ENCODE measurements around the gene TIMP4. TPM values are rescaled to one million over a fixed set of nuclear protein-coding genes. Genes with fewer than 3 reads are reported as not detected.
A peak's percentile ranks its signal among the peaks of the same experiment; 100 is the strongest.

The TIMP4 gene
- total RNA-seq: 10 to 100 TPM; 17.0 to 19.2 TPM
- long read RNA-seq, donor 1, transcript TIMP4-201 (5 exons, 1,650 nt): major isoform, 8 of 12 reads
- long read RNA-seq, donor 1, partial matches to known transcripts: 0 of 12 reads
- long read RNA-seq, donor 1, other reads (novel, unspliced or antisense): 4 of 12 reads
- long read RNA-seq, donor 2, transcript TIMP4-201 (5 exons, 1,650 nt): major isoform, 66 of 73 reads
- long read RNA-seq, donor 2, partial matches to known transcripts: 2 of 73 reads
- long read RNA-seq, donor 2, other reads (novel, unspliced or antisense): 5 of 73 reads

DNA sequence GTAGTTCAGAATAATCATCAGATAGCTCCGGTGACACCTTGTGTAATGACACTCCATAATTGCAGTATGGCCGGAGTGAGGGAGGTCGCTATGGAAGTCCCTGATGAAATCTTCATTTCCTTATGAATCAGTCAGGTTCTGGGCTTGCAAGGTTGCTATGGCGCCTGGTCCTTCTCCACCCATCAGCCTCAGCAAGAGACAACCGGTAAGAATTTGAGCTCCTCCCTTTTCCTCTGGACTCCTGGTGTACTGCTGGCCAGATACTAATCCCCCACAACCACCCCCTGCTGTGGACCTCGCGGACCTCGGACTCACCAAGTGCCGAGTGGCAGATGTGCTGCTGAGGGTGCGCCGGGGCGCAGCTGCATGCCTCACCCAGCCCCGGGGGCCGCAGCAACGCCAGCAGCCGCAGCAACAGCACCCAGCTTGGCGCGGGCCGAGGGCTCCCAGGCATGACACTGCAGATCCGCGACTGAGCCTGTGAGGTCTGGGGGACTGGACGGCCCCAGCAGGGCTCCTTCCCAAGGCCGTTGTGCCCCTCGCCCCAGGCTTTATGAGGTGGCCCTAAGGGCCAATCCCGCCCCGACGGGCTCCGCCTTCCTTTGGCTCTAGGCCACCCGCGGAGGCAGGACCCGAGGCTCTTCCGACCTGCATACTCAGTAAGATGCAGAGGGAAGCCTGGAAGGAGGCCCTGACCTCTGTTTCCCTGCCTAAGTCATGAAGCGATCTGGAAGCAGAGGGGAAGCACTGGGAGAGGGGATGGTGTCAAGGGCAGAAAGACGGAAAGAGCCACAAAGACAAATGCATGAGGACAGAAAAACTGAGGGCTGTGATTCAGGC is at the start of gene TIMP4:
TIMP4 (minus strand) TSS at position 526 of the 840 bp plus-strand sequence; CDS start at position 454, 72 bp downstream.
- DNase-seq (ENCODE audit: low spot score): peak; percentile 83

DNA sequence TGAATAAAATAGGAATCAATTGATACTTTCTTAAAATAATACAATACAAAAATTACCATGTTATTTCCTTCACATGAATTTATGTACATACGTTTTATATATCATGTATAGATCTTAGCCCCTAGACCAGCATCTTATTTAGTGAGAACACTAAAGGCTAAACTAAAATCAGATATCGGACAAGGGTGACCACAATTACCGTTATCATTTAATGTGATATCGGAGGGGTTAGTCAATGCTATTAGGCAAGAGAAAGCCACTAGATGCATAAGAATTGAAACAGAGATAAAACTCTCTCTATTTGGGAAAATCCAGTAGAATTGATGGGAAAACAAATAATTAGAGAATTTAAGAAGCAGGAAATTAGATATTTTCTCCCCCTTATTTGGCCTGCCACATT is 46.5 kb upstream of the TIMP4 start:
- DNase-seq (ENCODE audit: low spot score): no peak
- intact Hi-C loops (cut with DNase I): no loop called here

More for the DNA sequence above, at the start of gene TIMP4:
- intact Hi-C loops (cut with DNase I): no loop called here

- no peak for DNase-seq (ENCODE audit: low spot score)
- intact Hi-C loops (cut with DNase I): no loop called here
These were observed 43.1 kb upstream of the TIMP4 start for GRCh38 chr3:12201813-12202212.

DNA sequence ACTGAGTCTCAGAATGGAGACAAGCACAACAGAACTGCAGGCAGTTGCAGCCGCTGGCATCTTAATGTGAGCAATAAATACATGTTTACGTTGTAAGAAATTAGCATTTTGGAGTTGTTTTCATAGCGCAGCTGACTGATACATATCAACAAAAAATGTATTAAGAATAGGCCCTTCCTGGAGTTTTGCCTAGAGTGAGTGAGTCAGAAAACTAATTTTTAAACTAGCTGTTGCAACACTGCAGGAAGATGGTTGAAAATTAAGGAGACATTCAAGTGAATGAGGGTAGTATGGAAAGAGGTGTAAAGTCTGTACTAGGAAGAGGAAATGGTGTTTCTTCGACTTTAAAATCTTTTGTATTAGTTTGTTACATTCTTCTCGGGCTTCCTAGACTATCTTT is 39.6 kb upstream of the TIMP4 start:
- intact Hi-C loops (cut with DNase I): no loop called here
- no peak for DNase-seq (ENCODE audit: low spot score)

DNA sequence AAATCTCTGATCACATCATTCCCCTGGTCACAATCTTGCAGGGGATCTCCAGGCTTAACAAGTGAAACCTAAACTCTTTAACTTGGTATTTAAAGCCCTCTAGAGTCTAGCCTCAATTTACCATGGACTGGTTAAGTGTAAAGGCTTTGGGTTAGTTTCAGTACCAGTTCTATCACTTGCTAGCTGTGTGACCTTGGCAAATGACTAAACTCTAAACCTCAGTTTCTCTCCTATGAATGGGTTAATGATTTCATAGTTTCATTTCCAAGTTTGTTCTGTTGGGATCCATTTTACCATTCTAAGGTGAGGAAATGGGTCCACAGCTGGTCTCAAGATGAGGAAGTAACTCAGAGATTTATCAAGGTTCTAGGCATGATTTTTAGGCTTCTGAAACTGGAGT is 38.8 kb upstream of the TIMP4 start:
- DNase-seq (ENCODE audit: low spot score): no peak
- intact Hi-C loops (cut with DNase I): no loop called here

DNA sequence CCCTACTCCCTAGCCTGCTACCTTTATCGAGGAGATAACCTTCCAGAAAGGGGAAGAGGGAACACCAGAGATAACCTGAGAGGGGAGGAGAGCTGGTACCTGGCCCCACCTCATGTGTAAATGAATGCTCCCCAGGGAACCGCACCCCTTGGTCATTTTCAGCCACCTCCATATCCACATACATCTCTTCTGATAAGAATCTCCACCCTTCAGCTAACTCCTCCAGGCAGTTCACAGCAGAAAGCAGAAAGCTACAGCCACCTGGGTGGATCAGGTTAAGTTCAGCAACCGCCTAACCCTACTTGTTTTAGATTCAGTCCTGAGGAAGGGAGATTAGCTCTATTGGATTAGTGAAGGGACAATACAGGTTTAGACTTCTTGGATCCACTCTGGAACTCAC is 38.0 kb upstream of the TIMP4 start:
- DNase-seq (ENCODE audit: low spot score): no peak
- intact Hi-C loops (cut with DNase I): no loop called here

DNA sequence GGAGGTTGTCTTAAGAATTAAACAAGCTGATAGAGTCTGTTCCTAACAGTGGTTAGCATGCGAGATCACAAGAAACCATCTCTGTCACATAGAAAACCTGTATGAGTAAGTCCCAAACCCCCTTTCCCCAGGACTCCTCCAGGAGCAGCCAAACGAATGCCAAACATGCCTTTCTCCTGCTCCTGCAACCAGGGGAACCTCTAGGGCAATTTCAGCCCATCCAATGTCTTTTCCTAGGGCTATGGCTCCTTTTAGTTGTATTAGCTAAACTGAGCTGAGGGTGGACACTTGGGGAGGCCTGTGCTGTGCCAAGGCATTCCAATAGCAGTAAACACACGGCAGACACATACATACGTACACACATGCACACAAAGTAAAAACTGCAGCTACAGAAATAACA is 36.5 kb upstream of the TIMP4 start:
- no peak for DNase-seq (ENCODE audit: low spot score)
- intact Hi-C loops (cut with DNase I): no loop called here

DNA sequence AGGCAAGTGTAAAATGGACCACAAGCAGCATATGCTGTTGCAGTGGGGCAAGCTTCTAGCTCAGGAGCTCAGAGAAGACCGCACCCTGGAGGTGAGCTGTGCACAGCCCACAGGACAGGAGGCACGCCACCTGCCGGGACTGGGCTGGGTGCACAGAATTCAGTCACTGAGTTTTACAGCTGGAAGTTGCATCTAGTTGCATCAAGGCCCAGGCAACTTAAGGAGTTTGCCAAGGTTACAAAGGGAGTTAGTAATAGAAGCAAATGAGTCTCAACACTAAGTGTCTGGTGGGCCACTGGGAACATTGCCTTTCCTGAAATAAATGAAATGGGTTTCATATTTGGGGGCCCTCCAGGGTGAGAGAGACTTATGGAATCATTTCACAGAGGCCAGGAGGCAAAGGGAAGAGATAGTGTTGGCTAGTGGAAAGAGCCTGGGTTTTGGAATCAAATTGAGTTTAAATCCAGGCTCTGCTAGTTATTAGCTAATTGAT is 36.0 kb upstream of the TIMP4 start:
- no peak for DNase-seq (ENCODE audit: low spot score)
- intact Hi-C loops (cut with DNase I): no loop called here

- no peak for DNase-seq (ENCODE audit: low spot score)
- intact Hi-C loops (cut with DNase I): no loop called here
These were observed 35.5 kb upstream of the TIMP4 start for GRCh38 chr3:12194209-12194608.

DNA sequence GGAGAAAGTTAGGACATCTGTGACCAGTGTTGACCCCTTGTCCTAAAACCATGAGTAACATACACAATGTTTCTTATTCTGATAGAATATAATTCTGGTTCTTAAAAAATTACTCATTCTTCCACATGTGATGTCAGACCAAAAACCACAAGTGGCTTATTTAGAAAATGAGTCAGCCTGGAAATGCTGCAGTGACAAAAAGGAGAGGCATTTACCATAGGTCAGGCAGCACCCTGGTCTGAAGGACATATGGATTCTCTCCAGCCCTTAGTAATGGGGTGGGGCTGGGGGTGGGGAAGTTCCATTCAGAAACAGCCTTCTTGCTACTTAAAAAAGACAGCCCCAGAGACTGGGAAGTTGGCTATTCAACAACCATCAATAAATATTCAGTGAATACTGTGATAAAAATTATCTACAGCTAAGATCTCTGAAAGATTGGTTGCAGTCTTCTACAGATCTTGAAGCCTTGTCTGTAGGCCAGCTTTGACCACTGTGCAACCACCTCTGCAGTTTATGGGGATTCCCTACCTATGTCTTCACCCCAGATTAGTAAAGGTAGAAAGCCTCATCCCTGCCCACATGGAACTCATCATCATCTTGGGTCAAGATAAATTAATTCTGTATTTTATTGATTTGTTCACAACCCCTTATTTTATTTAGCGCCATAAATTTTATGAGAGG is 34.9 kb upstream of the TIMP4 start:
- DNase-seq (ENCODE audit: low spot score): no peak
- intact Hi-C loops (cut with DNase I): no loop called here

DNA sequence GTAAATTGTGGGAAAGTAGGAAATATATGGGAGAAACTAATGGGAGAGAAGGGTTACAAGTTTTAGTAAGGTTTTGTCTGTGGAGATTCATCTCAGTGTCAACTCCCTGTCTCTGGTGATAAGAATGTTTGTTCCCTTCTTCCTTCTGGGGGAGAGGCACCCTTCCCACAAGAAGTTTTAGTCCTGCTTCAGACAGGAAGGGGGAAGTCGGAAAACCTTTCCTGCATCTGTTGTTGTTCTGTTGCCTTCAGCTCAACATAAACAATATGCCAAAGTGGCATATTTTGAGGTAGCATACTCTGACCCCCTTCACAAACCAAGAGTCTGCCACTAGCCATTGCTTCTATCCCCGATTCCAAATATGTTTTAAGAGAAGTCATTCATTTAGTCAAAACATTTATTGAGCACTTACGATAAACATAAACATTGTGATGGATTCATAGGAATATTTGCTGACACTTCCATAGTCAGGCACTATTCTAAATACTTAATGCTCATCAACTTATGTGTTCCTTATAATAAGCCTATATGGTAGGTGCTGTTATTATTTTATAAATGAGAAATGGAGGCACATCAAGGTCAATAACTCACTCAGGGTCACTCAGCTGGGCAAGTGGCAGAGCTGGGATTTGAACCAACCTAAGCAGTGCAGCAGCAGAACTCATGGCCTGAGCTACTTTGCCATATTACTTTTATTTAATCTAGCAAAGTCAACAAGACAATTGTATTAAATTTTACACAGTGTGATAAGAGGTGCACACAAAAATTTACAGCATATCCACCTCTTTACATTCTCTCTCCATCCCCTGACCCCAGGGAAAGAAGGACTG is 34.2 kb upstream of the TIMP4 start:
- intact Hi-C loops (cut with DNase I): no loop called here
- no peak for DNase-seq (ENCODE audit: low spot score)

DNA sequence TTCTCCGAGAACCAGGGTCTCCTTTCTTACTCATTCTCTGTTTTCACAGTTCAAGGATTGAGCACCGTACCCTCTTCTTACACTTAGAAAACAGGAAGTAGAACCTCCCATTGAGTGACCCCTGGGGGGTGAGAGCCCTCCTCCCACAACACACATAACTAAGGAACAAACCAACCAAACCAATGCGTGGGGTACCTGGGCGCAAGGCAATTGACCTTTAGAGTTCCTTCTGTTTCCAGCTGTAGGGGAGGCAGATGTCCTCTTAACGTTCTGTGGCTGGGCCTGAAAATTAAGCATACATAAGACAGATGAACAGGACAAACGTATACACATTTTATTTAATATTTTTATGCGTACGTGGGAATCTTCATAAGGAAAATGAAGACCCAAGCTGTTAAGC is 33.5 kb upstream of the TIMP4 start:
- no peak for DNase-seq (ENCODE audit: low spot score)
- intact Hi-C loops (cut with DNase I): no loop called here

- intact Hi-C loops (cut with DNase I): no loop called here
- no peak for DNase-seq (ENCODE audit: low spot score)
These were observed 32.8 kb upstream of the TIMP4 start for GRCh38 chr3:12191559-12191958.

DNA sequence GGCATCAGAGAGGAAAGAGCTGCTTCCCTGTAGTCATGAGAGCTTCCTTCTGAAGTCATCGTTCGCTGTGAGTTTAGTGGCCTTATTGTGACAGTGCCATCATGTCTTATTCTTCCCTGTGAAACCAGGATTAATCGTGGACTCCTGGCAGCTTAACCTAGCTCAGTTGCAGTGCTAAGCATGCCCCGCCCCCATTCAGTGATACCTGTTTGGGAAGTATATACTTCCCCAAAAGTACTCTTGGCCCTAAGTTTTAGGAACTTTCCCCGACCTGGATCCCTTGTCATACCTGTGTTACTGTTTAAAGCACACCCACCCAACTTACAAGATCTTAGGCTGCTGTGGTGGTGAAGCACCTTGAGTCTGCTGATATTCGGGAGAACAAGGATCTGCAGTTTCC is 32.1 kb upstream of the TIMP4 start:
- DNase-seq (ENCODE audit: low spot score): no peak
- intact Hi-C loops (cut with DNase I): no loop called here

DNA sequence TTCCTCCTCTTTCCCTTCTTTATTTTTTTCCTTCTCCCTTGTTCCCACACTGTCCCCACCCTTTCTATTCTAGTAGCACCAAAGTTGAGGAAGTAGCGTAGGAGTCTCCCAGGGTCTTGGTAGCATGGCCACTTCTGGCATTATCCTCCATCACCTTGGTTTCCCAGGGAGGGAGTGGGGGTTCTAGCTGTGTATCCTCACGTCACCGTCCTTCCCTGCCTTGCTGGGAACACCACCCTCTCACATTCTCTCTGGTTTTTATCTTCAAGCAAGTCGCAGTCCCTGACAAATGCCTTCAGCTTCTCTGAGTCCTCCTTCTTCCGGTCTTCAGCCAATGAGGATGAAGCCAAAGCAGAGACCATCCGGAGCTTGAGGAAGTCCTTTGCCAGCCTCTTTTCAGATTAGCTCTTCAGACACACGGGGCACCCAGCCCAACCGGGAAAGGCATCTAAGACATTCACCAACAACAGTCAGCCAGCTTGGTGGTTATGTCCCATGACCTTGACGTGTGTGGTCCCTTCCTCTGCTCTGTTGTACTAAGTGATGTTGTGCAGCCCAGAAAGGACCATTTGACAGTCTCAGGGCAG is 31.6 kb upstream of the TIMP4 start:
- intact Hi-C loops (cut with DNase I): no loop called here
- DNase-seq (ENCODE audit: low spot score): no peak

DNA sequence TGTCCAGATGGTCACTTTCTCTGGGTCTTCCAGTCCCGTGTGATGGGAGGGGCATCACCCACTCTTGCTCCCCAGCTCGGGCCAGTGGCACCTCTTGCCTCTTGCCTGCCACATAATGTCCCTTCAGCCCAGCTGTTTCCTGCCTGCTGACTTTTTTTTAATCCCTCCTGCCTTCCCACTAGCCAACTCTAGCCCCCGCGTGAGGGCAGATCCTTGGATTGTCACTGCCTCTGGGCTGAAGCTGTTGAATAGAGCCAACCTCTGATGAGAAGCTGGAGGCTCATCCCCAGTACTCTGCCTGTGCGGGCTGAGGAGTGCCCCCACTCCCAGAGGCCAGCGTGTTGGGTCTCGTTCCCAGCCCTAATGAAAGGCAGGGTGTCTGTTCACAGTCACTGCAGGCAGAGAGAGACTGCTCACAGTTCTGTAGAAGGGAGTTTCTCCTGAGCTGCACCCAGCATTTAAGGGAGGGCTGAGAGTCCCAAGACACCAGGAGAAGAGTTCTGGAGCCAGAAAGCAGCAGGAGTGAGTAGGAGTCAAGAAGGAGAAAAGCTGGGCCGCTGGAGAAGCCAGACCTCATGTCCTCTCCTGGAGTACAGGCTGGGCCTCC is 30.1 kb upstream of the TIMP4 start:
- no peak for DNase-seq (ENCODE audit: low spot score)
- intact Hi-C loops (cut with DNase I): no loop called here

DNA sequence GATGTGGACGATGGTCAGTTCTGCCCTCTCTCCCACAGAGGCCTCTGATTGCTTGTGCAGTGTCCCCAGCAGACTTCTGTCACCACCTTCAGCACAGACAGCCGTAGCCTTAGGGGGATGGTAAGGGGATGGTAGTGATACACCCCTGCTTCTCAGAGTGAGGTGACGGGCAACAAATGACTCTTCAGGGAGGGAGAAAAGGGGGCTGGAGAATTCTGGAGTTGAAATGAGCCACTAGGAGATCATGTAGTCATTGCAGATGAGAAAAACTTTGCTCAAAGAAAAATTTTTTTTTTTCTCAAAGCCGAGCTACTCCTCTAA is 29.6 kb upstream of the TIMP4 start:
- intact Hi-C loops (cut with DNase I): no loop called here

DNA sequence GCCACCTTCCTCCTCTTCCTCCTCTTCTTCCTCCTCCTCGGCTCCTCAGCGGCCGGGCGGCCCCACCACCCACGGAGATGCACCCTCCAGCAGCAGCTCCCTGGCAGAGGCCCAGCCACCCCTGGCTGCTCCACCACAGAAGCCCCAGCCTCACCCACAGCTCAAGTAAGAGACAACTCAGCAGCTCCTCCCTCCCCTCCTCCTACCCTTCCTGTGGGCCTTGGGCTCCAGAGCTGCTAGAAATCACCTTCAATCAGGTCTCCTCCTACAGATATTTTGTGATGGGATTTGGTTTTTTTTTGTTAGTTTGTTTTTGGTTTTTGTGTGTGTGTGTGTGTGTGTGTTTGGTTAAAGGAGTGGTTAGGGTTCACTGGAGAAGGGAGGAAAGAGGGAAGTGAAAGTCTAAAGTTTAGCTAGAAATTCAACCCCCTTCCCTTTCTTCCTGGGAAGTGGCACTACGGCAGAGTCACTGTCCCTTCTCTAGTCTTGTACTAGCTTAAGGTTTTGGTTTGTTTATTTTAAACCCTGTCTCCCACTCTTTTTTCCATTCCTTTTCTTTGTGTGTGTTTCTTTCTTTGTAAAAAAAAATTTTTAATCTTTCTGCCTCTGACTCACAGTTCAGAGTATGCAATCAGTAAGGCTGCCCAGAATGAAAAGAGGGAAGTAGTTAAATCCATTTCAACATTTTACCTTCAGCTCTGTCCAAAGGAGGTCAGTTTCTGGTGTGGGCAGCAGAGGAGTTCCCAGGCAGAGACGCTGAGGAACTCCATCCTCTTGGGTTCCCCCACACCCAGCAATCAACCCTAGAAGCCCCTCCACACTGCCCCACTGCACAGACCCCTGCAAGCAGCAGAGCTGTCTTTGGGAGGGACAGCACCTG is 29.0 kb upstream of the TIMP4 start:
- intact Hi-C loops (cut with DNase I): no loop called here
- DNase-seq (ENCODE audit: low spot score): peak; percentile 85

More for the DNA sequence above, 29.6 kb upstream of the TIMP4 start:
- no peak for DNase-seq (ENCODE audit: low spot score)

Measured in posterior vena cava (tissue), 2 donors.